Naive thymus-derived CD4-positive, alpha-beta T cell (primary cell): ENCODE results near the gene ABCC2. TPM values are rescaled to one million over a fixed set of nuclear protein-coding genes. Genes with fewer than 3 reads are reported as not detected.

Experiments
- ATAC-seq: fragments of 150-1000 bp; cut with Tn5 transposase; 2 replicates; pipeline ENCODE4 v1.10.0; 2021; ENCODE audit warnings: mild to moderate bottlenecking, moderate library complexity
- CTCF ChIA-PET: fragments of 350-600 bp; sonication (Branson Sonifier 250); formaldehyde crosslinking; loops from one replicate; lab custom pipeline; 2021; ENCODE audit warnings: antibody characterized with exemption; lab: Charles Lee
- POLR2A ChIA-PET: fragments of 350-600 bp; sonication (Branson Sonifier 250); formaldehyde crosslinking; loops from one replicate; lab custom pipeline; 2021; ENCODE audit warnings: antibody characterized with exemption, inconsistent platforms; lab: Charles Lee
- DNase-seq, 9 donors: peaks; one replicate each; pipeline versions ENCODE4 v3.0.0 to v3.0.0-alpha.2; 2020 to 2022; ENCODE audit warnings: mixed read lengths in 1 of 9
- H3K27ac ChIP-seq: one replicate; pipeline ENCODE4 v1.7.0; 2013; ENCODE audit warnings: mild to moderate bottlenecking, low read depth, low read length, moderate library complexity
- H3K27me3 ChIP-seq, 2 donors: one replicate each; pipeline ENCODE4 v1.7.0; 2013; ENCODE audit warnings: low read length in 2 of 2, mild to moderate bottlenecking in 2 of 2, moderate library complexity in 2 of 2; ENCODE audit not compliant: control insufficient read depth in 2 of 2, insufficient read depth in 2 of 2
- H3K36me3 ChIP-seq, 3 experiments: 1 replicate in 2 of 3; 2 replicates in 1 of 3; pipeline ENCODE4 v1.7.0; 2013; ENCODE audit warnings: low read length in 3 of 3, mild to moderate bottlenecking in 3 of 3, moderate library complexity in 1 of 3; ENCODE audit not compliant: insufficient read depth in 3 of 3, control insufficient read depth in 2 of 3
- H3K4me1 ChIP-seq, 2 donors: one replicate each; pipeline ENCODE4 v1.7.0; 2013; ENCODE audit warnings: low read length in 2 of 2, mild to moderate bottlenecking in 2 of 2, moderate library complexity in 1 of 2; ENCODE audit not compliant: control insufficient read depth in 2 of 2, insufficient read depth in 2 of 2
- H3K4me3 ChIP-seq: 2 replicates; pipeline ENCODE4 v1.7.0; 2013; ENCODE audit warnings: mild to moderate bottlenecking, low read length
- H3K9me3 ChIP-seq, 3 experiments: 1 replicate in 2 of 3; 2 replicates in 1 of 3; pipeline ENCODE4 v1.7.0; 2013; ENCODE audit warnings: low read length in 3 of 3; ENCODE audit not compliant: control insufficient read depth in 2 of 3
- H3K27ac Mint-ChIP-seq, 9 donors: one replicate each; pipeline ENCODE4 v1.8.0; 2020 to 2022; ENCODE audit warnings: mixed read lengths in 9 of 9, mild to moderate bottlenecking in 8 of 9, moderate library complexity in 5 of 9, inconsistent platforms in 2 of 9
- H3K27me3 Mint-ChIP-seq, 5 donors: one replicate each; pipeline ENCODE4 v1.8.0; 2021 to 2022; ENCODE audit warnings: mixed read lengths in 5 of 5, mild to moderate bottlenecking in 1 of 5
- H3K36me3 Mint-ChIP-seq, 5 donors: one replicate each; pipeline ENCODE4 v1.8.0; 2020 to 2022; ENCODE audit warnings: mixed read lengths in 5 of 5, mild to moderate bottlenecking in 3 of 5, inconsistent platforms in 1 of 5
- H3K4me1 Mint-ChIP-seq, 7 donors: one replicate each; pipeline ENCODE4 v1.8.0; 2020 to 2022; ENCODE audit warnings: mixed read lengths in 7 of 7, mild to moderate bottlenecking in 3 of 7, inconsistent platforms in 1 of 7
- H3K4me3 Mint-ChIP-seq, 10 donors: one replicate each; pipeline ENCODE4 v1.8.0; 2020 to 2022; ENCODE audit warnings: mild to moderate bottlenecking in 10 of 10, mixed read lengths in 10 of 10, moderate library complexity in 6 of 10, inconsistent platforms in 2 of 10
- H3K9me3 Mint-ChIP-seq, 11 donors: one replicate each; pipeline ENCODE4 v1.8.0; 2020 to 2022; ENCODE audit warnings: mixed read lengths in 11 of 11, mild to moderate bottlenecking in 4 of 11, inconsistent platforms in 1 of 11, moderate library complexity in 1 of 11
- intact Hi-C, 2 donors: fragments of 100-400 bp; cut with micrococcal nuclease; formaldehyde crosslinking; loops; one replicate each; pipeline ENCODE4 v1.15.1; 2023
- polyA plus RNA-seq, 2 donors: library from polyadenylated mRNA; unstranded; fragments of 300-500 nt; fragmentation: Illumina TruSeq; gene quantifications; one replicate each; pipeline ENCODE4 v1.2.3, GENCODE V29; 2021
- total RNA-seq, 6 experiments: library from RNA in 5 of 6; stranded (reverse) in 5 of 6; gene quantifications; 1 replicate in 5 of 6; 2 replicates in 1 of 6; pipeline ENCODE4 v1.2.3 and lab custom pipeline; 2021 to 2026

ABCC2 gene
- total and polyA plus RNA-seq, 7 experiments from 2014 or later, result 0.95 to 7.6 (median 2.8) TPM

DNA sequence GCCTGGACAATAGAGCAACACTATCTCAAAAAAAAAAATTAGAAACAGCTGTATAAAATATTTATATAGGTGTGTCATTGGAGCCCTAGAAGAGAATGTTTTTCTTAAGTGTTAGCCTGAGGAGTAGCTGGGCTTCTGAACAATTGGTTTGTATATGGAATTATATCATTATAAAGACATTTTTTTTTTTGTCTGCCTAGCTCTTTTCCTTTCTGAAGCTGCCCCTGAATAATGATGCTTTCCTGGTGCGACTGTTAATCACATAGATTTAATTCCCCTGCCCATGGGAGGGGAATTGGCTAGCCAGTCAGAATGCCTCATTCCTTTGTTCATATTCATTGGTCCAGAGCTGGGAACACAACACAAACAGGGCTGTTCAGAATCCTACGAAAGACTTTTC, 13.9 kb upstream of the ABCC2 start:
- H3K9me3 Mint-ChIP-seq, result peaks cover 0 to 14% (median 3%) of the 10 kb centered on the region in 11 donors
- H3K27me3 ChIP-seq, result no peaks in the 10 kb centered on the region
- ChIA-PET CTCF (interaction anchor here (0.6 kb wide), 1 partner anchor 8 kb away, joined by 3 read pairs; no protein-coding TSS in a partner anchor), POLR2A (interaction anchor here (0.7 kb wide), 1 partner anchor 1305 kb away, joined by 7 read pairs; no protein-coding TSS in a partner anchor)
- H3K4me1 Mint-ChIP-seq, result no peaks in the 10 kb centered on the region
- intact Hi-C loops, result no loop called here
- H3K36me3 ChIP-seq, result no peaks in the 10 kb centered on the region
- no peaks in the 10 kb centered on the region for H3K27me3 Mint-ChIP-seq
- DNase-seq (no peak), ATAC-seq (no peak)
- H3K4me3 ChIP-seq, result no peak overlapping the region
- peaks cover 0 to 16% (median 10%) of the 10 kb centered on the region in 5 donors for H3K36me3 Mint-ChIP-seq
- H3K4me3 Mint-ChIP-seq, result no peak overlapping the region
- peaks cover 0 to 6% of the 10 kb centered on the region in 2 donors for H3K4me1 ChIP-seq
- no peak overlapping the region for H3K27ac ChIP-seq
- H3K27ac Mint-ChIP-seq, result no peak overlapping the region
- no peaks in the 10 kb centered on the region for H3K9me3 ChIP-seq

GRCh38 chr10:99769706-99770105, 12.7 kb upstream of the ABCC2 start:
- POLR2A ChIA-PET, result no interaction called here
- DNase-seq (no peak), ATAC-seq (no peak)
- no peaks in the 10 kb centered on the region for H3K9me3 ChIP-seq
- H3K27ac ChIP-seq, result no peak overlapping the region
- Mint-ChIP-seq H3K9me3 (peaks cover 0 to 8% (median 0%) of the 10 kb centered on the region in 11 donors), H3K36me3 (peaks cover 0 to 15% (median 10%) of the 10 kb centered on the region in 5 donors), H3K4me3 (no peak overlapping the region), H3K27ac (no peak overlapping the region), H3K27me3 (no peaks in the 10 kb centered on the region), H3K4me1 (no peaks in the 10 kb centered on the region)
- CTCF ChIA-PET, result no interaction called here
- H3K27me3 ChIP-seq, result no peaks in the 10 kb centered on the region
- intact Hi-C loops, result no loop called here
- no peak overlapping the region for H3K4me3 ChIP-seq
- H3K4me1 ChIP-seq, result peaks cover 0 to 6% of the 10 kb centered on the region in 2 donors
- H3K36me3 ChIP-seq, result no peaks in the 10 kb centered on the region

GRCh38 chr10:99770408-99771045, 11.9 kb upstream of the ABCC2 start:
- no peaks in the 10 kb centered on the region for H3K27me3 ChIP-seq
- DNase-seq, result no peak
- ChIA-PET CTCF (no interaction called here), POLR2A (no interaction called here)
- Mint-ChIP-seq H3K4me3 (no peak overlapping the region), H3K36me3 (peaks cover 0 to 15% (median 10%) of the 10 kb centered on the region in 5 donors), H3K27me3 (no peaks in the 10 kb centered on the region), H3K27ac (no peak overlapping the region), H3K4me1 (no peaks in the 10 kb centered on the region), H3K9me3 (peaks cover 0 to 7% (median 0%) of the 10 kb centered on the region in 11 donors)
- intact Hi-C loops, result no loop called here
- no peak overlapping the region for H3K27ac ChIP-seq
- no peaks in the 10 kb centered on the region for H3K36me3 ChIP-seq
- no peaks in the 10 kb centered on the region for H3K9me3 ChIP-seq
- no peak for ATAC-seq
- H3K4me1 ChIP-seq, result peaks cover 0 to 6% of the 10 kb centered on the region in 2 donors
- H3K4me3 ChIP-seq, result no peak overlapping the region

- intact Hi-C loops, result no loop called here
- Histone ChIP-seq H3K4me1 (no peaks in the 10 kb centered on the region), H3K36me3 (no peaks in the 10 kb centered on the region), H3K27me3 (no peaks in the 10 kb centered on the region), H3K4me3 (no peak overlapping the region), H3K27ac (no peak overlapping the region), H3K9me3 (no peaks in the 10 kb centered on the region)
- Mint-ChIP-seq H3K27me3 (peaks cover 0 to 10% (median 0%) of the 10 kb centered on the region in 5 donors), H3K36me3 (peaks cover 0 to 12% (median 7%) of the 10 kb centered on the region in 5 donors), H3K4me3 (no peak overlapping the region), H3K27ac (no peak overlapping the region), H3K4me1 (peaks cover 0 to 6% (median 4%) of the 10 kb centered on the region in 7 donors), H3K9me3 (peaks cover 0 to 11% (median 0%) of the 10 kb centered on the region in 11 donors)
- DNase-seq (no peak), ATAC-seq (peak; percentile 40)
- ChIA-PET CTCF (no interaction called here), POLR2A (interaction anchor here (0.6 kb wide), 1 partner anchor 12 kb away, joined by 3 read pairs; no protein-coding TSS in a partner anchor)
Observed at GRCh38 chr10:99775850-99776249, 6.6 kb upstream of the ABCC2 start.

GRCh38 chr10:99777918-99778714, 4.3 kb upstream of the ABCC2 start:
- Mint-ChIP-seq H3K4me1 (peaks cover 0 to 6% (median 4%) of the 10 kb centered on the region in 7 donors), H3K36me3 (peaks cover 0 to 20% (median 12%) of the 10 kb centered on the region in 5 donors), H3K27me3 (peaks cover 0 to 10% (median 0%) of the 10 kb centered on the region in 5 donors), H3K27ac (no peak overlapping the region), H3K4me3 (no peak overlapping the region), H3K9me3 (peaks cover 0 to 11% (median 0%) of the 10 kb centered on the region in 11 donors)
- Histone ChIP-seq H3K36me3 (no peaks in the 10 kb centered on the region), H3K4me3 (no peak overlapping the region), H3K27me3 (no peaks in the 10 kb centered on the region), H3K9me3 (no peaks in the 10 kb centered on the region), H3K27ac (no peak overlapping the region), H3K4me1 (no peaks in the 10 kb centered on the region)
- ATAC-seq (no peak), DNase-seq (no peak)
- ChIA-PET CTCF (no interaction called here), POLR2A (no interaction called here)
- intact Hi-C loops, result no loop called here

- no peaks in the 10 kb centered on the region for H3K9me3 ChIP-seq
- Mint-ChIP-seq H3K36me3 (peaks cover 0 to 27% (median 12%) of the 10 kb centered on the region in 5 donors), H3K4me3 (no peak overlapping the region), H3K9me3 (peaks cover 0 to 11% (median 0%) of the 10 kb centered on the region in 11 donors), H3K4me1 (peaks cover 0 to 6% (median 4%) of the 10 kb centered on the region in 7 donors), H3K27ac (no peak overlapping the region), H3K27me3 (peaks cover 0 to 10% (median 0%) of the 10 kb centered on the region in 5 donors)
- H3K27me3 ChIP-seq, result no peaks in the 10 kb centered on the region
- H3K27ac ChIP-seq, result no peak overlapping the region
- ChIA-PET CTCF (no interaction called here), POLR2A (interaction anchor here (0.6 kb wide), 1 partner anchor 1784 kb away, joined by 4 read pairs; no protein-coding TSS in a partner anchor)
- H3K4me1 ChIP-seq, result no peaks in the 10 kb centered on the region
- DNase-seq (no peak), ATAC-seq (peak; percentile 41)
- no peak overlapping the region for H3K4me3 ChIP-seq
- no peaks in the 10 kb centered on the region for H3K36me3 ChIP-seq
- intact Hi-C loops, result no loop called here
Observed at GRCh38 chr10:99779335-99779734, 3.1 kb upstream of the ABCC2 start.
